WI38 (cell line): ENCODE measurements around the gene ANKRD29.

Experiments used
- H3K4me3 ChIP-seq: 2 replicates; pipeline ENCODE4 v1.5.1; 2011; ENCODE audit warnings: low read depth, mild to moderate bottlenecking, control low read depth, low read length
- CTCF ChIP-seq: IDR thresholded peaks from 2 replicates; pipeline ENCODE4 v1.5.1; 2012; ENCODE audit warnings: low read depth, mild to moderate bottlenecking, control low read depth, low read length

ANKRD29 gene

DNA sequence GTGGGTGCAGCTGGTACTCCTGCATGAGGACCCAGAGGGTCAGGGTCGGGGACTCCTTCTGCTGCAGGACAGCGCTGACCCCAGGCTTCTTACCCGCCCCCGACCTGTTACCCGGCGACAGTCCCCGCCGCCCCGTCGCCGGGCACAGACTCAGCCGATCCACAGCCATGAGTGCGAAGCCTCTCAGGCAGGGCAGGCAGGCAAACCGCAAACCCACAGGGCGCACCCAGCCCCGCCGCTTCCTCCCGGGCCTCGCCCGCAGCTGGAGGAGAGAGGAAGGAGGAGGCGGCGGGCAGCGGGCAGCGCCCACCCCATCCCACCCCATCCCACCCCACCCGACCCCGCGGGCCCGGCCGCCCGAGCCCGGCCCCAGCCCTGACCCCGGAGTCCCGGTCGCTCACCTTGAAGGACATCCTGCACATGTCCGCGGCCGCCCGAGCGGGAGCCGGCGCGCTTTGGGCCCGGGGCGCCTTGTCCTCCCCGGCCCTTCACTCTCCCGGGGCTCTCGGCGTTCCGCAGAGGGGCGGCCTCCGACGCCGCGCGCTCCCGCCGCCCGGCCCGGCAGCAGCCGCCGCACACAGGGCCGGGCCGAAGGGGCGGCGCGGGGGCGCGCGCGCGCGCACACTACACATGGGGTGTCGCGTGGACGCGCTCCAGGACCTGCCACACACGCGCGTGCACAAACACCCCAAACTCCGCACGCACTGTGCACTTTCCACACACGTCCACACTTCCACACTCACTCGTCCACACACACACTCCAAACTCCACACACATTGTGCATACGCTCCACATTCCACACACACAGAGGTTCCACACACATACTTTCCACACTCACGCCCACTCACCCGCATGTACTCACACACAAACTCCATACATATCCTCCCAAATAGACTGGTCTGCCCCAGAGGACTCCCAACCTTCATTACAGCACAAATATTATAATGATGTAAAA lies at the start of gene ANKRD29:
TSS of gene ANKRD29 (minus strand) at position 603 of the 955 bp plus-strand sequence. CDS start at position 422, 181 bp downstream.
- peak within 1 kb of the TSS; percentile 47 for H3K4me3 ChIP-seq
- TF ChIP-seq CTCF: no peak

- TF ChIP-seq CTCF: no peak
- H3K4me3 ChIP-seq: no peak overlapping the region
Measured at GRCh38 chr18:23712445-23712844, 49.7 kb upstream of the ANKRD29 start.

DNA sequence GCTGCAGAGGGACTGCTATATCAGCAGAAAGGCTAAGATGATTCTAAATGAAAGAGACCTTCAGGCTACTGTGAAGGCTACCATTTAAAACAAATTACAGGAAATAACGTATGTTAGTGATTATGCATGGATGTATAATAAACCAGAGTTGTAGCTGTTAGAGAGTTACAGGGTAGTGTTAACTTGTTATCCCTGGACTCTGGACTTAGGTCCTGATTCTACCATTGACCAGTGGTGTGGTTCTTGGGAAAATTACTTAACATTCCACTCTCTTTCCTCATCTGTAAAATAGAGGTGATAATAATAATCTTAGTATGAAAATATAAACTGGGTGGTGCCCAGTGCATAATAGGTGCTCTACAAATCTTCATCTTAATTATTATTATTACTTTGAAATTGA lies 48.7 kb upstream of the ANKRD29 start:
- H3K4me3 ChIP-seq: no peak overlapping the region
- TF ChIP-seq CTCF: no peak

GRCh38 chr18:23710946-23711345 lies 48.2 kb upstream of the ANKRD29 start:
- no peak overlapping the region for H3K4me3 ChIP-seq
- no peak for TF ChIP-seq CTCF

GRCh38 chr18:23710068-23710527 lies 47.4 kb upstream of the ANKRD29 start:
- no peak overlapping the region for H3K4me3 ChIP-seq
- no peak for TF ChIP-seq CTCF

DNA sequence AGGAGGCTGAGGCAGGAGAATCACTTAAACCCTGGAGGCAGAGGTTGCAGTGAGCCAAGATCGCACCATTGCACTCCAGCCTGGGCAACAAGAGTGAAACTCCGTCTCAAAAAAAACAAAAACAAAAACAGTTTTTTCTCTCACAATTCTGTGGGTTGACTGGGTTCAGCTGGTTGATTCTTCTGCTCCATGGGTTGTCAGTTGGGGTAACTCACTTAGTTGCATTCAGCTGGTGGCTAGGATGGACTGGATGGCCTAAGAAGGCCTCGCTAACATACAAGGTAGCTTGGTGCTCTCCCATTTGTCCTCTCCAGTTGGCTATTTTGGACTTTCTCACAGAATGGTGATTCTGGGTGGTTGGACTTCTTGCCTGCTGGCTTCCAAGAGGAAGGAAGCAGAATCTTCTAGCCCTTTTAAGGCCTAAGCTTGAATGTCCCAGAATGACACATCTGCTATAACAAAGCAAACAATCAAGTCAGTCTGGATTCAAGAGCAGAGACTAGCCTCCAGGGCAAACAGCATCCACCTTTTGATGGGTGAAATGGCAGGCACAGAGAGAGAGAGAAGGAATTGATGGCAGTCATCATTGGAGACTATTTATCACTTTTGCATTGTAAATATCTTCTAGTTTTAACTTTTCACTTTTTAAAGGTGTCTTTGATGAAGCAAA lies 44.4 kb upstream of the ANKRD29 start:
- no peak overlapping the region for H3K4me3 ChIP-seq
- TF ChIP-seq CTCF: no peak

DNA sequence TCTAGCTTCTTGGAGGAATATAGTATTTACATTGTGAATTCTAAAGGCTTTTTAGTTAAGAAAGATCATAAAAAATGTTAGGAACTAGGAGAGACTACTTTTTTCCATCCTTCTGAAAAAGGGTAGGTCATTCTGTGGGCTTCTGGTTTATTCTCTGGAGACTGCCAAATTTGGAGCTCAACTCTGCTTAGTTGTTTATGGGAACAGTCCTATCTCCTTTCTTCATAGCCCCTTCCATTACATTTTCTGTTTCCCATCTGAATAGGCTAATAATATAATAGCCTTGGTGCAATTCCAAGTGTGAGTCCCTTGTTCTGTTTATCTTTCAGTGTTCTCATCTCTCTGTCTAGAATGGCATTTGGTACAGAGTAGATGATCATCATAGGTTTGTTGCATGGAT lies 42.1 kb upstream of the ANKRD29 start:
- TF ChIP-seq CTCF: no peak
- H3K4me3 ChIP-seq: no peak overlapping the region
